ENCODE measurements around the gene FHL3.

Gene FHL3

GRCh38 chr1:38026592-38027200, 21.4 kb upstream of the FHL3 start:
- no peak overlapping the region for H3K4me3 ChIP-seq (ENCODE audit: low read length)
- peak; percentile 91 for TF ChIP-seq CTCF (IDR thresholded peaks at IDR 0.05; ENCODE audit: insufficient read depth, low read depth, low read length, missing control alignments)
- DNase-seq (ENCODE audit: low read depth) = peak; percentile 84

GRCh38 chr1:38025664-38026063, 20.4 kb upstream of the FHL3 start:
- H3K4me3 ChIP-seq (ENCODE audit: low read length) = no peak overlapping the region
- no peak for DNase-seq (ENCODE audit: low read depth)
- no peak for TF ChIP-seq CTCF (IDR thresholded peaks at IDR 0.05; ENCODE audit: insufficient read depth, low read depth, low read length, missing control alignments)

GRCh38 chr1:38025233-38025632, 19.9 kb upstream of the FHL3 start:
- TF ChIP-seq CTCF (IDR thresholded peaks at IDR 0.05; ENCODE audit: insufficient read depth, low read depth, low read length, missing control alignments) = no peak
- H3K4me3 ChIP-seq (ENCODE audit: low read length) = no peak overlapping the region
- peak; percentile 79 for DNase-seq (ENCODE audit: low read depth)

GRCh38 chr1:38022810-38023209, 17.5 kb upstream of the FHL3 start:
- no peak overlapping the region for H3K4me3 ChIP-seq (ENCODE audit: low read length)
- no peak for DNase-seq (ENCODE audit: low read depth)
- no peak for TF ChIP-seq CTCF (IDR thresholded peaks at IDR 0.05; ENCODE audit: insufficient read depth, low read depth, low read length, missing control alignments)

- TF ChIP-seq CTCF (IDR thresholded peaks at IDR 0.05; ENCODE audit: insufficient read depth, low read depth, low read length, missing control alignments) = no peak
- H3K4me3 ChIP-seq (ENCODE audit: low read length) = no peak overlapping the region
- DNase-seq (ENCODE audit: low read depth) = no peak
These were observed 16.7 kb upstream of the FHL3 start for GRCh38 chr1:38021969-38022368.

- H3K4me3 ChIP-seq (ENCODE audit: low read length) = no peak overlapping the region
- no peak for TF ChIP-seq CTCF (IDR thresholded peaks at IDR 0.05; ENCODE audit: insufficient read depth, low read depth, low read length, missing control alignments)
- no peak for DNase-seq (ENCODE audit: low read depth)
These were observed 15.1 kb upstream of the FHL3 start for GRCh38 chr1:38020396-38020795.

GRCh38 chr1:38018864-38019343, 13.6 kb upstream of the FHL3 start:
- TF ChIP-seq CTCF (IDR thresholded peaks at IDR 0.05; ENCODE audit: insufficient read depth, low read depth, low read length, missing control alignments) = peak; percentile 57
- DNase-seq (ENCODE audit: low read depth) = no peak
- H3K4me3 ChIP-seq (ENCODE audit: low read length) = no peak overlapping the region

All from epithelial cell of esophagus (primary cell).